Measurements from ENCODE around the gene PICALM.
A peak's percentile ranks its signal among the peaks of the same experiment; 100 is the strongest.
"Not testable (repeated sequence)": the region's sequence is repeated elsewhere in the genome, so short reads cannot be mapped to it uniquely, and the experiment has no call there.

The PICALM gene

DNA sequence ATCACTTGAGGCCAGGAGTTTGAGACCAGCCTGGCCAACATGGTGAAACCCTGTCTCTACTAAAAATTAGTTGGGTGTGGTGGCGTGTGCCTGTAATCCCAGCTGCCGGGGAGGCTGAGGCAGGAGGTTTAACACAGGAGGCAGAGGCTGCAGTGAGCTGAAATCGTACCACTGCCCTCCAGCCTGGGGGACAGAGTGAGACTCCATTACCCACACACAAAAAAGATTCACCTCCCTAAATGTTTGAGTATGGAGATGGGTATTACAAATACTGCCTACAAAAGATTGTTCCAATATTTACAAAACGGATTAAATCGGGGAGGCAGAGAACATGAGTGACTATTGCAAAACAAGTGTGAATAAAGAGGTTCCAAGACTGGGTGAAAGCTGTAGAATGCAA, 98.3 kb downstream of the PICALM start:
- DNase-seq: no peak

DNA sequence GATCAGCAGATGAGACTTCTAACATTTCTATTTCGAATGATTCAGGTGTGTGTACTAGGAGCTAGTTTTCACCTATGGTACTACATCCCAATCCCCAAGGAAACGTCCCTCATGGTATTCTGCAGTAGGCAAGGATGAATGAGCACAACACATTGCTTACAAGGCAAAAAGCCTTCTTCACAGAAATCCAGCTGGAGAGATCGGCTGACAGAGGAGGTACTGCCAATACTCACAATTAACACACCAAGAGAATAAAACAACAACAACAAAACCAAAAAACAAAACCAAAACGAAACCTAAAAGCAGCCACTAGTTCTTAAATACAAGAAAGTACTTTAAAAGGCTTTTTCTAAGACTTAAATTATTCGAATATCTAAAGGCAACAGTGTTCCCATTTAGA, 101.4 kb downstream of the PICALM start:
- DNase-seq: no peak

DNA sequence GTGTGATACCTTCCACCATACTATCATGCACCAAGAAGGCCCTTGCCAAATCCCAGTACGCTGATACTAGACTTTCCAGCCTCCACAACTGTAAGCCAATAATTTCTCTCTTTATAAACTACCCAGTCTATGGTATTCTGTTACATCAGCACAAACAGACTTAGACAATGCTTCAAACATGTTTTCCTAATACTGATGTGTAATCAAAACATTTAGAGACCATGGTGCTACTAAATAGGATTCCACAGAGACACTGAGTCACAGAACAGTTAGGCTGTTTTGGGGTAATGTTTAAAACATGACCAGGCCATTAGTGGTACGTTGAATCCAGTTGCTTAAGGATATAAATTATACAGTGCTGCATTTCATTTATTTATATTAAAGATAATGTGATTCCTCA, 103.7 kb downstream of the PICALM start:
- no peak for DNase-seq

DNA sequence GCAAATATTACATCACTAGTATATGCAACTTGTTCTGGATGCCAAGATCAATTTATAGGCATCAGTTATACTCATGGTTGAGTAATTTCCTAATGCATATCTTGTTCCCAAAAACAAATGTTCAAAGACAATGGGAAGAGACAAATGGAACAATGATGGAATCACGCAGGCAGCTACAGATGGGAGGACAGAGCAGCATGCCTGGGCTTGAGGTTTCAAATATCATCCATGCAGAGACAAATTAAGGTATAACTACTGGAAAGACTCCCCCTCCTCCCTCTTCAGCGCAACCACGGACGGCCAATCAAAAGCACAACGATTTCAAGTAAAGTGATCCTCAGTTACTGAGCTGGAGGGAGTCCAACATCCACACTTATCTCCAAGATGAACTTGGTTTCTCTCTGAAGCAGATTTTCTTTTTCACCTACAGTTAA, 106.9 kb downstream of the PICALM start:
- DNase-seq: no peak

DNA sequence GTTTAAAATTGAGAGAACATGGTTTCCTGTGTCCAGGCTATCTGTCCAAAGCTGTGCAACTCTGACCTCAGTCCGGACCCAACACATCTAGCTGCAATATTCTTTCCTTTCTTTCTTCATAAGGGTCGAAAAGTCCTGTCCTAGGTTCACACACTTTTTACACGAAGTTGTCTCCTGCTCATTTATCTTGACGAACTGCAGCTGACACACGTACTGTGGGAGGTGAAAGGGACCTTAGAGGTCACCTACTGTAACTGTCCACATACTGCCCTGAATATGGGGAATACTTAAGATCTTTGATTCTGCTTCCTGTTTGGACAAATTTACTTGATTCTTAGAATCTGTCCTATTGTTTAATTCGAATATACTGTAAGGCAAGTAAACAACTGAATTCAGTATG, 107.8 kb downstream of the PICALM start:
- DNase-seq: no peak

DNA sequence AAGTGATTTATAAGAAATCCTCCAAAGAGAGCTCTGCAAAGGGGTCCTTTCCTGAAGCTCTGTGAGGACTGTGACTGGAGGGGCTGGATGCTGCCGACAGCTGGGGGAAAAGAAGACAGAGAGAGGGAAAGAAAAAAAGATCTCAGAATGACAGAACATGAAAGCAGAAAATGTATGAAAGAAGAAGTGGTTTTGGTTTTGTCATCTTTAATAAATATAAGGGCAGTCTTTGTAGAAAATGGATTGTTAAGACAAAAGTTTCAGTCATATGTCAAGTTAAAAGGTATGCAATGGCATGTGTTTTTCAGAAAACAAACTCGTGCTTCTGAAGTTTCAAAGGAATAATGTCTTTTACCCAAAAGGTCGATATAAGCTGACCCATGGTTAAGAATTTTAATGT, 108.2 kb downstream of the PICALM start:
- no peak for DNase-seq

DNA sequence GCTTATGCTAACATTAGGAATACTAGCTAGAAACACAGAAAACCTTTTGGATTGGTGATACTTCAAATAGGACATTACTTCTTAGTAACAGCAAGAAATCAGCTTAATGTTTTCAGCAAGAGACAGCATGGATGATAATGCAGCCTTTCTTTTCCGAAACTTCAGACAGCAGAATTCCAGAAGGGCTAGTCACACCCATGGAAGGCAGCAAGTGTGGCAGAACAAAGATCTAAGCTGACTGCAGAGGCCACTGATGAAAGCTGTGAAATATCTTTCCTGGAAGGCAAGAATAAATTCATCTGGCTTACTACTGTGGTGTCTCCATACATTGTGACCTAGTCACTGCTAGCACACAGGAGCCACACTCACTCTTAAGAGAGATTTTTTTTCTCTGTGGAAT, 113.4 kb downstream of the PICALM start:
- DNase-seq: no peak

DNA sequence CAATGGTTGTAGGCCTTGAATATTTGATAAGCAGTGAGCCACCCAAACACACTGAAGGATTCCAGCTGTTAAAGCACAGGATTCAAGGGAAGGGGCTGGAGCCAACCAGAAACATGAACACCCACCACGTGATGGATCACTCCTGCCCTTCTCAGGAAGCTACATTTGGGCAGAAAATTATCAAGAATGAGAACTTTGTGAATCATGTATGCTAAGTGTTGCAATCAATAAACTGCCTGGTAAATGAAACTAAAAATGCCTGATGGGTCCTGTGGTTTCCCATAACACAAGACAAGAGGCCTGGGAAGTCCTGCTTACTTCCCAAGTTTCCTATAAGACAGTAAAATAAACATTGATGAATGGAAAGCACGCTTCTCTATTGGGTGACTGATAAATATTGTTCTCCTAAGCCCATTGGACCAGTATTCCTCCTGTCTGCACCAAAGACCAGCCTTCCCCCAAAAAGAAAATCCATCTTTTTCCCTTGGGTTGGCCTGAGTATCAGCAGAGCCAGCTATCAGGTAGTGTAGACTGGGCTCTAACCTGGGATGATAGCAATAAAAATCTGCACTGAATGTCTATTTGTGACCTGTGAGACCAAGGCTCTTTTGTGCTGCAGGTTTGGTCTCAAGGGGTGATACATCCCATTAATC, 115.3 kb downstream of the PICALM start:
- DNase-seq: peak; percentile 75 to 96 (median 80)

DNA sequence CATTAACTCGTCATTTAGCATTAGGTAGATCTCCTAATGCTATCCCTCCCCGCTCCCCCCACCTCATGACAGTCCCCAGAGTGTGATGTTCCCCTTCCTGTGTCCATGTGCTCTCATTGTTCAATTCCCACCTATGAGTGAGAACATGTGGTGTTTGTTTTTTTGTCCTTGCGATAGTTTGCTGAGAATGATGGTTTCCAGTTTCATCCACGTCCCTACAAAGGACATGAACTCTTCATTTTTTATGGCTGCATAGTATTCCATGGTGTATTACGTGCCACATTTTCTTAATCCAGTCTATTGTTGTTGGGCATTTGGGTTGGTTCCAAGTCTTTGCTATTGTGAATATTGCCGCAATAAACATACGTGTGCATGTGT, 116.8 kb downstream of the PICALM start:
- DNase-seq: not testable (repeated sequence)

DNA sequence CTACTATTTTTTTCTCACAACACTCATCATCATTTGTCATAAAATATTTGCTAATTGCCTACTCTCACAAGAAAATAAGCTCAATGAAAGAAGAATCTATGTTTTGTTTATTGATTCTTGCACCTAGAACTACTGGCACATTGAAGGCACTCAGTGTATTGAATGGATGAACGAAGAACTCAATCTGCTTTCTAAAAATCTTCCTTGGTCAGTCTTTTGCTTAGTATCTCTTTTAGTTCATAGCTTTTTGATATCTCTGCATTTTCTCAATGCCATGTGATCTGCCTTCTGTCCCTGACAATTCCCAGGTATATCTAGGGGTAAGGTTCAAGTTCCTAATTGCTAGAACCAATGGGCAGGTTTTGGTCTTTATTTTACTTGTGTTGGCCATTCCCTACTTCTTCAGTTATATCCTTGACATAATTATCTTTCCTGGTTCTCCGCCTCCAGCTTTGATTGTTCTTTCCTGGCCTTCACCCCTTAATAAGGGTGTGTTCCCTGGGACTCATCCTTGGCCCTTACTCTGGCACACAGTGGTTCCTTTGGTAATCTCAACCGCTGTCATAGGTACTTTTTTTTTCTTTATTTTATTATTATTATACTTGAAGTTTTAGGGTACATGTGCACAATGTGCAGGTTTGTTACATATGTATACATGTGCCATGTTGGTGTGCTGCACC, 117.3 kb downstream of the PICALM start:
- DNase-seq: no peak

DNA sequence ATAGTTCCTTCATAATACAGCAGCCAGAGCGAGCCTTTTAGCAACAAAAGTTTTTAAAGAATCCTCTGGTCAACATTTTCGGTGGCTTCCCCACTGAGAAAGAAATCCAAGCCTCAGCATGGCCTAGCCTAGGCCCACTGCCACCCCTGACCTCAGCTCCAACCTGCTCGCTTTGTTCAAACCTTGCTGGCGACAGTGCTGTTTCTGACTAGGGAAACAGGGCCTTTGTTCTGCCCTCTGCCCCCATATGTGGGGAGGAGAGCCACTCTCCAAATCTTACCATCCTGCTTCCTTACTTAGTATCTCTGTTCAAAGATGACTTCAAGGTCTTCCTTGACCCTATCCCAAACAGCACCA, 117.9 kb downstream of the PICALM start:
- no peak for DNase-seq

DNA sequence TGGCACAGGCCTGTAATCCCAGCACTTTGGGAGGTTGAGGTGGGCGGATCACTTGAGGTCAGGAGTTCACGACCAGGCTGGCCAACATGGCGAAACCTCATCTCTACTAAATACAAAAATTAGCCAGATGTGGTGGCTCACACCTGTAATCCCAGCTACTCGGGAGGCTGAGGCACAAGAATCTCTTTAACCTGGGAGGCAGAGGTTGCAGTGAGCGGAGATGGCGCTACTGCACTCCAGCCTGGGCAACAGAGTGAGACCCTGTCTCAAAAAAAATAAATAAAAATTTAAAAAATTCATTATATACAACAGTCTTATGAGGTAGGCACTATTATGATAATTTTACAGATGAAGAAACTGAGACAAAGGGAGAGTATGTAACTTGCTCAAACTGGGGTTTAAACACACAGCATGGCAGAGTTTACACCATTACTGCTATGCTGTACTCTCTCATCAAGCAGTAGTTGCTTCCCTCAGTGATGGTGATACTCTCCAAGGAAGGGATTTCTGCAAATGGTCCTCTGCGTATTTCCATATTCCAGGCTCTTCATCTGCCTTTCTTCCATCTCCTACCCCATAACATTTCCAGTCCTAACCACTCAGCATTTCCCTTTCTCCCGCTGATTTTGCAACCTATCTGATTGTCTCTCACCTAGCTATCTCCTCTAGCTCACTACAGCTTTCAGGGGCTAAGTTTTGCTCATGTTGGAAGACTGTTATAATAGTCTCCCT, 118.4 kb downstream of the PICALM start:
- DNase-seq: no peak

DNA sequence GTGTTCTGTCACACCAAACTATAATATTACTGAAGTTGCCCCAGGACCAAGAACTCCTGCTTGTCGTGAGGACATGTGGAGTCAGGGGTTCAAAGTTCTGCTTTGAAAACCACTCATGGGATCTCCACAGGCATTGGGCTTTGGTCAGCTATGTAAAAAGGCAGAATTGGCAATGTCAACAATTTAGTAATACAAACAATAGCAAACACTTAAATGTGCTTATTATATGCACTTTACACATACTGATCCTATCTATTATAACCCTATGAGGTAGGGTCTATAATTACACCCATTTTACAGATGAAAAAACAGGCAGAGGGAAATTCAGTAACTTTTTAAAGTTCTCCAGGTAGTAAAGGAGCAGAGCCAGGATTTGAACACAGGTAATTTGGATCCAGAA, 119.1 kb downstream of the PICALM start:
- no peak for DNase-seq

DNA sequence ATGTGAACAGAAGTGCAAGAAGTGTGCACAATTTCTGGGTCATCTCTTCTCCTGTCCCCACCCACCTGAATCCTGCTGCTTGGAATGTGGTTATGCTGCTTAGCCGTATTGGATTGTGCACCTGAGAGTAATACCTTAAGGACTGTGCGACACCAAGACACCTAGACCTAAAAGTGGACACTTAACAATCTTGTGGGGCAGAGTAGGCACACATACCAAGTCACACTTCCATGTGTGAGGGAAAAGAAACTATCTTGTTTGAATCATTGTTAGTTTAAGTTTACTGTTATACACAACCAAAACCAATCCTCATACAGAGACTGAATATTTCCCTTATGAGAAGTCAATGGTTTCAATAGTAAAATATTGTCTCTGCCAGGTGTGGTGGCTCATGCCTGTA, 120.0 kb downstream of the PICALM start:
- DNase-seq: peak in 1 of 3 donors; percentile 36

DNA sequence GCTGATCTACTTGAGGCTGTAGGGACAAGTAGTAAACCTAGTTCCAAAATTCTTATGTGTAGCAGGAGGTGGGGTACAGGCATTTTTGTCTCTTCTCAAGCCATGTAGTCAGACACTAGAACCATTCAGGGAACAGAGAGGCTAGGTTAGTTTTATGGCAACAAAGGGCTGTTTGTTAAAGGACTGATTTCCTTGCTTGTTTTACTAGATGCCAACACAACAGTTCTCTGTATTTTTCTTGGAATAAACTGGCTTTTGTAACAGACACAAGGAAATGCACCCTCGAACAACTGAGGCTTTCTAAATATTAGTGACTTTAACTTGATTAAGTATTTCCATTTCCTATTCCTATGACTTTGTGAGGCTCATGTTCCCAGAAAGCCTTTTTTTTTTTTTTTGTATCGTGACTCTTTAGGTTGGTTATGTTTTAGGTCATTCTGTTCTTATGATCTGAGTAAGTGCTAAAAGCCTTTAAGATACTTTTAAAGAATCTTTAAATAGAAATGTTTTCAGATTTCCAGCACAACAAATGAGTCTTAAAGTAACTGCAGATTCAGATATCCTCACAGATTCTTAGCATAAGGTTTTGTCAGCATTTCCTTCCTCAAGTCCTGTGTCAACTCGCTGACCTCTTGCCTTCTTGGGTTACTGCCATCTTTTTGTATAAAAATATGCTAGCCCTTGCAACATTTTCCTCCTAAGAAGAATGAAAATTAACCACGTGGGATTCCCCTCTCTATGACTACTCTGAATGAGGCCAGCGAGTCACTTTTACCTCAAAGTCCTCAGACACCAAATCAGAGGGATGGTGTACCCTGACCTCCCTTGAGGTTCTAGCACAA, 121.2 kb downstream of the PICALM start:
- DNase-seq: peak; percentile 88 to 98 (median 97)

DNA sequence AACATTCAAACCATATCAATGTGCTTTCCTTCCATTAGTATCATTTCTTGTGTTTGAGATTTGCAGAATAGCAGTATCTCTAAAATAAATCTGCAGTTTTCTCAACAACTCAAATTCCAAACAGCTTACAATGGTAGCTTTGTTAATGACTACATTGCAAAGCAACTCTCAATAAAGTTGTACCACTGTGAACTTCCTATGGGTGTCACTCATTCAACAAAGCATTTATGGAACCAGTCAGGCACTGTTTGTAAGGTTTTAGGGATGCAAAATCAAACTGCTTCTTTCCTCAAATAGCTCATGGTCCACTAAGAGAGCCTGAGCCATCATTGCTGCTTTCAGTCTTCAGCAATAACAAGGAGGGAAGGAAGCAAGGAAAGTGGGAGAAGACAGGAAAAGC, 122.7 kb downstream of the PICALM start:
- DNase-seq: peak in 1 of 3 donors; percentile 33

DNA sequence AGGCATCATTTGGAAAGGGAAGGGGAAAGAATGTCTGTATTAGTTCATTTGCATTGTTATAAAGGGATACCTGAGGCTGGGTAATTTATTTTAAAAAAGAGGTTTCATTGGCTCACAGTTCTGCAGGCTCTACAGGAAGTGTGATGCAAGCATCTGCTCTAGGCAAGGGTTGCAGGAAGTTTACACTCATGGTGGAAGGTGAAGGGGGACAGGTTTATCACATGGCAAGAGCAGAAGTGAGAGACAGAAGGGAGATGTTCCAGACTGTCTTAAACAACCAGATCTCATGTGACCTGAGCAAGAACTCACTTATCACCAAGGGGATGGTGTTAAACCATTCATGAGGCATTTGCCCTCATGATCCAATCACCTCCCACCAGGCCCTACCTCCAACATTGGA, 123.1 kb downstream of the PICALM start:
- DNase-seq: peak in 1 of 3 donors; percentile 21

DNA sequence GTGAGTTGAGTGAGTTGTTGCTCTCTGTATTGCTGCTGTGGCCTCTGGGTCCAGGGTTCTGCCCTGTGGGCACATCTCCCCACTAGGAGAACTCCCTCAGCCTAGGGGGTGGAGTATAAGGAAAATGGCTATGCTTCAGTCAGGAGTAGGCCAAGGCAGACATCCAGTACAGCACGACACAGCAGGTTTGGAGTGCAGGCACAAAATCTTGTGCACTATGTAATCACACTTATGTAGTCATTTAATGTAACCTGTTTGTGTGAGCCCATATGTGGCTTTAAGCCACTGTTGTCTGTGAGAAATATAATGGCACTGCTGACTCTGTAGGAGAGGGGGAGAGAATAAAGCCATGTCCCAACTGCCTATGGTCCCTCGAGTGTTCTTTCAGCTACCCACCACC, 123.6 kb downstream of the PICALM start:
- DNase-seq: peak in 1 of 3 donors; percentile 15

DNA sequence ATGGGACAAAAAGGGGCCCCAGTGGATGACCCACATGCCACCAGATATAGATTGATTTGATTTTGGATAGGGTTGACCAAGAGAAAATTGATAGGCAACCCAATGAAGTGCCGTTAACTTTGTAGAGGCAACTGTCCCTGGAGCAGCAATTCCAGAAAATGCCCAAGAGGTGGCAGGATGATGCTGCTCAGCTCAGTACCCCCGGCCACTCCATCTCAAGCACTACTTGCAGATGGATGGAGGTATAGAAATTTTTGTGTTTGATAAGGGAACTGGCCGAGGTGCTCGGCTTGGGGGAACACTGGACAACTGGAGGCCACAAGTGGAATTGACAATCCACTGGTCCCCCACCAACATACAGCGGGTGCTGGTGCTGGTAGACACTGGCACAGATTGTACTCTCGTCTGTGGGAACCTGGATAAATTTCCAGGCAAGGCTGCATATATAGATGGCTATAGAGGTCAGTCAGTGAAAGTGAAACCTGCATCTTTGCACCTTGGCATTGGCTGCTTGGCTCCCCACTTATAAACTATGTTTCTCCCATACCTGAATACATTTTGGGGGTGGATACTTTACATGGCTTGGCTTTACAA, 127.4 kb downstream of the PICALM start:
- peak; percentile 67 to 74 (median 70) for DNase-seq

DNA sequence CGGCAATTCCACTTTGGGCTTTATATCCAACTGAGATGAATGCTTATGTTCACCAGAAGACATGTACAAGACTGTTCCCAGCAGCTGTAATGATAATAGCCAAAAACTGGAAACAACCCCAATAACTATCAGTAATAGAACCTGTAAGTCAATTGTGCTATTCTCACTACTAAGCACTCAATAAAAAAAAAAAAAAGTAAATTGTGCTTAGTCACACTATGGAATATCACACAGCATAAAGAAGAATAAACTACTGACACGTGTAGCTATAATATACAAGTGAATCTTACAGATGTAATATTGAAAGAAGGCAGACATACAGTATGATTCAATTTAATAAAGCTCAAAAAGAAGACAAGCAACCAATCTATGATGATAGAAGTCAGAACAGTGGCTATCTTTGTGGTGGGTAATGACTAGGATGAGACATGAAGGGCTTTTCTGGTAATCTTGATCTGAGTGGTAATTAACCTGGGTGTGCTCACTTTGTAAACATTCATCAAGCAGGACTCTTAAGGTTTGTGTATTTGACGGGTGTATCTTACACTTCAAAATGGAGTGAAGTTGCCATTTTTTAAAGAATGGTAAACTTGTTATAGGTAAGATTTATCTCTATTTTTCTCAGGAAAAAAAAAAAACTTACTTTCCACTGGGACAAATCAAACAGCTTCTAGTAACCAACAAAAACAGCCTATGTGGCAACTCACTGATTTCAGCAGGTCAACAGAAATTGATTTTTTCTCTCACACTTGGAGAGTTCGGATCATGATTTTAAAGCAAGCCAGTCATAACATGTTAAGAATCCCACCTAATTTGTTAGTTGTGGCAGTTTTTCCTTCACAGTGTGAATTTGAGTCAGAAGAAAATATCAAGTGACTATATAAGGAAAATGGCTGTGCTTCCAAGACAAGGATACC, 129.5 kb downstream of the PICALM start:
- DNase-seq: peak in 1 of 3 donors; percentile 17

DNA sequence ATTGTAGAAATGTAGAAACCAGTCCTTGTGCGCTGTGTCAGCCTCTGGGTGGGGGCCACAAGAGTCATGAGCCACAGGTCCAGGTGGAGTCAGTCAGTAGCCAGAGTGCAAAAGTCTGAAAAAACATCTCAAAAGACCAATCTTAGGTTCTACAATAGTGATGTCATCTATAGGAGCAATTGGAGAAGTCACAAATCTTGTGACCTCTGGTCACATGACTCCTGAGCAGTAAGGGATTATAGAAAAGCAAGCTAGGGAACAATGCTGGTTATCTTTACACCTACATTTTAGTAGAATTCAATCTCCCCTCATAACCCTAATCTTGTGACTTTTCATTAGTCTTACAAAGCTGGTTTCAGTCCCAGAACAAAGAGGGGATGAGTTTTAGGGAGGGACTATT, 131.0 kb downstream of the PICALM start:
- peak in 1 of 3 donors; percentile 42 for DNase-seq

DNA sequence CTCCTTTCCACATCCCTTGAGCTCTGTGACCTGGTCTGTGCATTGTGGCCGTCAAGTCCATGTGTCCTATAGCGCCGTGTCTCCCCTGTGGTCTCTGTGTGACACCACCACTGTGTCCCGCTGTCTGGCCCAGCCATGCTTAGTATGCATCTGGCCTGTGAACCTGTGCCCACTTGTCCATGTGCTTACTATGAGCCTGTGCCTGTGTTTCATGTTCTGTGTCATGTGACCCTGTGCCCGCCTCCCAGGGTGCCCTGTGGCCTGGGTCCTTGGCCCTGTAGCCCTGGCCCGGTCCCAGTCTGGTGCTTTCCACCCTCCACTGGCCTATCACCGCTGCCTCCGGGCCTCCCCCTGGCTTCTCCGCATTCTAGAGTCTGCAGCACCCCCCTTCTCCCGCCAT, 133.1 kb downstream of the PICALM start:
- no peak for DNase-seq

Data from suppressor macrophage treated with lipopolysaccharide for 1 hour (primary cell).